GM12873 (cell line): ENCODE measurements around the gene SLC35E3.

Source experiments
- TF ChIP-seq, protein P1 (sequence below): IDR thresholded peaks from 2 replicates; pipeline ENCODE4 v1.5.1; 2012; ENCODE audit warnings: low read depth, mild to moderate bottlenecking, moderate library complexity, low read length, control low read depth; ENCODE audit not compliant: insufficient read depth; ENCODE audit errors: missing control alignments

The SLC35E3 gene

DNA sequence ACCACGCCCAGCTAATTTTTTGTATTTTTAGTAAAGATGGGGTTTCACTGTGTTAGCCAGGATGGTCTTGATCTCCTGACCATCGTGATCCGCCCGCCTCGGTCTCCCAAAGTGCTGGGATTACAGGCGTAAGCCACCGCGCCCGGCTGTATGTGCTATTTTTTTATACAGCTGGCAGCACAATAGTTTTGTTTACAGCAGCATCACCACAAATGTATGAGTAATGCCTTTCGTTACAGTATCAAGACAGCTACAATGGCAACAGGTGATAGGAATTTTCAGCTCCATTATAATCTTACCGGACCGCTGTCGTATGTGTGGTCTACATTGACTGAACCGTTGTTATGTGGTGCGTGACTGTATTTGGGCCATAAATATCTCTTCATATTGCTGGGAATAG lies 50.4 kb downstream of the SLC35E3 start:
- TF ChIP-seq, protein P1, sequence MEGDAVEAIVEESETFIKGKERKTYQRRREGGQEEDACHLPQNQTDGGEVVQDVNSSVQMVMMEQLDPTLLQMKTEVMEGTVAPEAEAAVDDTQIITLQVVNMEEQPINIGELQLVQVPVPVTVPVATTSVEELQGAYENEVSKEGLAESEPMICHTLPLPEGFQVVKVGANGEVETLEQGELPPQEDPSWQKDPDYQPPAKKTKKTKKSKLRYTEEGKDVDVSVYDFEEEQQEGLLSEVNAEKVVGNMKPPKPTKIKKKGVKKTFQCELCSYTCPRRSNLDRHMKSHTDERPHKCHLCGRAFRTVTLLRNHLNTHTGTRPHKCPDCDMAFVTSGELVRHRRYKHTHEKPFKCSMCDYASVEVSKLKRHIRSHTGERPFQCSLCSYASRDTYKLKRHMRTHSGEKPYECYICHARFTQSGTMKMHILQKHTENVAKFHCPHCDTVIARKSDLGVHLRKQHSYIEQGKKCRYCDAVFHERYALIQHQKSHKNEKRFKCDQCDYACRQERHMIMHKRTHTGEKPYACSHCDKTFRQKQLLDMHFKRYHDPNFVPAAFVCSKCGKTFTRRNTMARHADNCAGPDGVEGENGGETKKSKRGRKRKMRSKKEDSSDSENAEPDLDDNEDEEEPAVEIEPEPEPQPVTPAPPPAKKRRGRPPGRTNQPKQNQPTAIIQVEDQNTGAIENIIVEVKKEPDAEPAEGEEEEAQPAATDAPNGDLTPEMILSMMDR: no peak

DNA sequence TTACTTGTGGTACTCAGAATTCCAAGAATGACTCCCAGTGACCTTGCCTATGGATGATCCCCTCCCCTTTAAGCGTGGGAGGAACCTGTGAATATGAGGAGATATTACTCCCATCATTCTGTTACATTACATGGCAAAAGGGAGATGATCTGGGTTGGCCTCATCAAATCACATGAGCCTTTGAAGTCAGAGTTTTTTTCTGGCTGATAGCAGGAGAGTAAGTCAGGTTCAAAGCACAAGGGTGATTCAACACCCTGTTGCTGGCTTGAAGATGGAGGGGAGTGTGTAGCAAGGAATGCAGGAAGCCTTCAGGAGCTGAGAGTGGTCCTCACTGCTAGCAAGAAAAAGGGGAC lies 52.9 kb downstream of the SLC35E3 start:
- TF ChIP-seq, protein P1: no peak

DNA sequence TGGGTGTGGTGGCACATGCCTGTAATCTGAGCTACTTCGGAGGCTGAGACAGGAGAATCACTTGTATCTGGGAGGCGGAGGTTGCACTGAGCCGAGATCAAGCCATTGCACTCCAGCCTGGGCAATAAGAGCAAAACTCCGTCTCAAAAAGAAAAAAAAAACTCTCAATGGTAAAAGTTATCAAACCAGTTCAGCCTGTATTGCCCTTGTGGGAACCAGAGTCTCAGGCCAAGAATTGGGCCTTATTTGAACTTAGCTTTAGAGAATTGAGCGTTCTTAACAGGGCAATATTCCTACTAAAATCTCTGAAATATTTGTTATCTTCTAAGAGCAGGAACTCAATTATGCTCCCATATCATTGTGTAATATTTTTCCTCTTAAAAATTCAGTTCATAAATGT lies 54.3 kb downstream of the SLC35E3 start:
- TF ChIP-seq, protein P1: no peak

DNA sequence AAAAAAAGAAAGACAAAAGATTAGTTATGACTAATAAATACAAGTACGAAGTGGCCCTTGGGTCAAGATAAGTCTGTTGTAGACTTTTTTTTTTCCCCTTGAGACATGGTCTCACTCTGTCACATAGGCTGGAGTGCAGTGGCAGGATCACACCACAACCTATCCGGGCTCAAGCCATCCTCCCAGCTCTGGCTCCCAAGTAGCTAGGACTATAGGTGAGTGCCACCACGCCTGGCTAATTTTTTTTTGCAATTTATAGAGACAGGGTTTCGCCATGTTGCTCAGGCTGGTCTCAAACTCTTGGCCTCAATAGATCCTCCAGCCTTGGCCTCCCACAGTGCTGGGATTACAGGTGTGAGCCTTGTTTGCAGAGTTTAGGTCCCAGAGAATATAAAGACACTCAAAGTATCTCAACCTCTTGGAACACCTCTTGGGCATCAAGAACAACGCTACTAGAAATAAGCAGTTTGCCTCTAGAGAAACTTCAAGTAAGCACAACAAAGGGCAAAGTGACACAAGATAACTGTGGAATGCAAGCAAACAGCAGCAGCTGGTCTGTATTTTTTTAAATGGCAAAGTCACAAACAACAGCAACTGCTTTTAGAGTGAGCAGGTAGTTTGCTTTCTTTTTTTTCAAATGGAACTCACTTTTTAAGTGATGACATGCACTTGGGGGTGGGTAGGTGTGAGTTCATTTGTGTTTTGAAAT lies 58.1 kb downstream of the SLC35E3 start:
- TF ChIP-seq, protein P1: no peak

DNA sequence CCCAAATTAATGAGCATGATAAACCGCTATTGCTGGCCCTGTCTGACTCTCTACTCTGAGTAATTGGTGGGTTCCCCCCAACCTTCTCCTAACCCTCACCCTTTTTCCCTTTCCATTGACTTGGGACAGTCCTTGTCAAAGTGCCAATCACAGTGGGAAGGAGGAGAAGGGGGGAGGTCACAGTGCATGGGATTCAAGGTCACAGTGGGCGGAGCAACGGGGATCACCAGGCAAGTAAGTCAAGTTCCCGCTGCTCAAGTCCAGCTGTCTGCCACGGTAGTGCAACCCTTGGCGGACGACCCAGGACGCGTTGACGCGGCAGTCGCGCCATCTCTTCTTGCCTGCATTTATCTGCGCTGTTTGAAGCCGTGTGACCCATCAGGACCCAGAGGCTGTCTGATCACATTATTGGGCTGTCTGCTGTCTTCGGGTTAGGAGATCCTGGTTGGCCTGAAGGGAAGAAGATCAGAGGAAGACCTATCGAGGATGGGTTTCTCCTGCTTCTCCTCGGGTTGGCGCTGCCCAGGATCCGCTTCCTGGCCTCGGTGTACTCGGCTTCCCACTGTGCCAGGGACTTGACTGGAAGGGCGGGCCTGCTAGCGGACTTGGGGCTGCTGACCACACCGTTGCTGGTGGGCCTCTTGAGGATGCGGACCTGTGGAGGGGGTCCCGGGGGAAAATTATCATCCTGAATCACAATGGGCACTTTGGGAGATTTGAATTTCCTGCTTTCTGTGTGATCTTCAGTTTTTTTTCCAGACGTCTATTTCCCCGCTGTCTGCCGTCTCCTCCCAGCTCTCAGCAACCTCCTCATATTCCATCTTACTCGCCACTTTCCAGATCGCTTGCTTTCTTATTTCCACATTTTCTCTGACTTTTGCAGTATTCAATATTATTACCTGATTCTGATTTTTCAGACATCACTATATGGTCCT lies 58.9 kb downstream of the SLC35E3 start:
- TF ChIP-seq, protein P1: no peak

DNA sequence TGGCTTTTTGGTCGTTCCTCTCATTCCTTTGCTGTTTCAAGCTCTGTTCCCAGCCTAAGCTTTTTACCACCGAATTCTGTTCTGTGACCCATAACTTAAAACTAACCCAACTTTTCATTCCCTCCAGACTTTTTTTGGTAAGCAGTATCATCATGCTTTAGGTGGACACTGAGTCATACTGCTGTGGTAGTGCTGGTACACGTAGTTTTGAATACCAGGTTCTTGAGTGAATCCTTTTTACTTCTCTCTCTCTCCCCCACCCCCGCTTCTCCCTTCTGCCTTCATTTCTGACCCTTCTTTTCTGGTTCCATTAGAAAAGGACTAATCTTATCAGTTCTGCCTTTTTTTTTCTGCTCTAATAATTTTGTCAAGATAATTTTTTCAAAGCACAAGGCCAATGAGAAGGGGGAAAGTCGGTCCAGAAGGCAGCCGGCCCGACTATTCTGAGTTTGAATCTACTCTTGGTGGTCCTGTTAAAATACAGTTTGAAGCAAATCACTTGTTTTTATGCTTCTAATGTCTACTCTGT lies 59.7 kb downstream of the SLC35E3 start:
- TF ChIP-seq, protein P1: no peak

DNA sequence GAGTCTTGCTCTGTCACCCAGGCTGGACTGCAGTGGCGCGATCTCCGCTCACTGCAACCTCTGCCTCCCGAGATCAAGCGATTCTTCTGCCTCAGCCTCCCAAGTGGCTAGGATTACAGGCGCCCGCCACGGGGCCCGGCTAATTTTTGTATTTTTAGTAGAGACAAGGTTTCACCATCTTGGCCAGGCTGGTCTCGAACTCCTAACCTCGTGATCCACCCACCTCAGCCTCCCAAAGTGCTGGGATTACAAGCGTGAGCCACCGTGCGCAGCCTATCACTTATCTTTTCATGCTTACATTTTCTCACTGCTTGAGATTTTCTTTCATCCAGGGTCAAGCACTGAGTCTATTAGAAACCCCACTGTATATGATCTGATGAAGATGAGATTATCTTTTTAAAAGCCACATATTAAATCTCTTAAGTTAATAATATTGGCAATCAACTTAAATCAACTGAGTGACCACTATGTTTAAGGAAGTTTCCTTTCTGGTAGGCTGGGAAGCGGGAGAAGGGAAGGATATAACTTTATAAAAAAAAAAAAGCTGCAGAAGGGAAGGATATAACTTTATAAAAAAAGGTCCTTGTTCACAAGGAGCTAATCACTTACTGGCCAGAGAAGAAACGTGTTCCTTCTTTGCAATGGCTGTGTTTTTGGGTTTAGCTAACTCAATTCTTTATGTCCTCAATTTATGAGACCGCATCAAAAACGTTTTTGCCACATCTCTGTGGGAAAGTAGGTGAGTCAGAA lies 60.7 kb downstream of the SLC35E3 start:
- TF ChIP-seq, protein P1: no peak
